Right lobe of liver (tissue), 4 donors: Measurements from ENCODE around the gene CDK11B.

Experiments
- CTCF ChIP-seq, 4 donors: fragments of 200-600 bp in 3 of 4; fragments of 450-650 bp in 1 of 4; IDR thresholded peaks; one replicate each; pipeline versions ENCODE4 v1.5.1 to v1.8.0; 2016 to 2022; ENCODE audit warnings: antibody characterized with exemption in 4 of 4, mild to moderate bottlenecking in 2 of 4
- POLR2A ChIP-seq: fragments of 450-650 bp; IDR thresholded peaks from one replicate; pipeline ENCODE4 v1.6.1; 2017; ENCODE audit warnings: antibody characterized with exemption, mild to moderate bottlenecking
- donor health status: DM: no; HTN: no; CAD: no.
- donor health status: DM: no; HTN: no; CAD: no.
- donor health status: DM: no; HTN: yes; CAD: no.

- TF ChIP-seq CTCF (IDR thresholded peaks at IDR 0.05) (no peak), POLR2A (no peak)
Observed at GRCh38 chr1:1672181-1672965, 13.6 kb upstream of the CDK11B start.
